ENCODE results near the gene RICTOR.

The RICTOR gene

GRCh38 chr5:39092581-39093351 lies 18.6 kb upstream of the RICTOR start:
- DNase-seq = no peak

GRCh38 chr5:39091940-39092580 lies 17.9 kb upstream of the RICTOR start:
- no peak for DNase-seq

GRCh38 chr5:39083968-39084367 lies 9.8 kb upstream of the RICTOR start:
- DNase-seq = no peak

GRCh38 chr5:39082995-39083394 lies 8.8 kb upstream of the RICTOR start:
- DNase-seq = no peak

- peak; percentile 39 for DNase-seq
Measured at GRCh38 chr5:39080597-39081204, 6.5 kb upstream of the RICTOR start.

DNA sequence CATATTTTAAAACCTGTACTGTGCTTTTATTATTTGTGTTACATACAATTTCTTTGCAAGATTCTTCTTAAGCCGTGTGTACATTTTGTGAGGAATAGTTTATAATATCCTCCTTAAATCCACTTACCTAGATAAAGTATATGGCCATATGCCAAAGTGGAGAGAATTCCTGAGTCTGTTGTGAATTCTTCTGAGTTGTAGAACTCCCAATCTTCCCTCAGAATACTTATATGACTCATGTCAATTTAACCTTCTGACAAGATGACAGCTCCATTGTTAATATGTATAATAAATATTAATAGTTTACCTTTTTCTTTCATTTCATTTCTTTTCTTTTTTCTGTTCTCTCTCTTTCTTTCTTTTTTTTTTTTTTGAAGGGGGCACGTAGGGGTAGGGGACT lies 6.0 kb upstream of the RICTOR start:
- DNase-seq = no peak

- DNase-seq = no peak
Measured at GRCh38 chr5:39079147-39079546, 4.9 kb upstream of the RICTOR start.

- no peak for DNase-seq
Measured at GRCh38 chr5:39076757-39077728, 2.8 kb upstream of the RICTOR start.

GRCh38 chr5:39076101-39076756 lies 2.0 kb upstream of the RICTOR start:
- DNase-seq = no peak

GRCh38 chr5:39073767-39074016 lies 507 bp downstream of the RICTOR start:
- no peak for DNase-seq

- DNase-seq = peak; percentile 73
Measured at GRCh38 chr5:39072925-39073766, 1.1 kb downstream of the RICTOR start.

GRCh38 chr5:39068099-39068498 lies 6.1 kb downstream of the RICTOR start:
- no peak for DNase-seq

DNA sequence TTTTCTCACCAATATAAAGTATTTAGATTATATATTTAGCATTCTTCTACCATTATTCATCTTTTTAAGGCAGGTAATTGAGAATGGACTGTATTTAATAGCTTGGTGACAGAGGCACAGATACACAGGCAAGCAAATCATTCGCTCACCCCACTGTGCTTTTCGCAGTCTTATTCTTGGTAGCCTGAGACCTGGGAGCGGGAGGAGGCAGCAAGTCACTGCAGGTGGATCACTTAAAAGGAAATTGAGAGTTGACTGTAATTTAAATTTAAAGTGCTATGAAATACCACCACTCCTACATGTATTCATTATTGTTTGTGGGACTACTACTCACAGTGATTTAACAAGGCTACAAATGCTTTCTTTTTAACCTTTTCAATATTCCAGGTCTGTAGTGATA lies 9.7 kb downstream of the RICTOR start:
- no peak for DNase-seq

- no peak for DNase-seq
Measured at GRCh38 chr5:39063037-39063436, 11.2 kb downstream of the RICTOR start.

- DNase-seq = no peak
Measured at GRCh38 chr5:39062530-39062929, 11.7 kb downstream of the RICTOR start.

DNA sequence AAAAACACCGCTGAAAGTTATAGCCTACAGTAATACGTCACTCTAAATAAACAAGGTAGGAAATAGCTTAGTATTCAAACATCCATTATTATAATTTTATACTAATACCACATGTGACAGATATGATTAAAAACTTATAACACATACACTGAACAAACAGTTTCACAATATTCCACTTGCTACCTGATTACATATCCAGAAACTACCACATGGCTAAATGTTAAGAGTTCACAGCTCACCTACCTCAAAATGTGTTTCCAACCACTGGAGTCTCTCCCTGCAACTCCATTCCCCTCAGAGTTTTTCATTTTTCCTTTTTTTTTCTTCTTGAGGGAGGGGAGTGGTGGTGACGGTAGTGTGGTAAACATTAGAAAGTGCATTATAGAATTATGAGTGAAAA lies 12.1 kb downstream of the RICTOR start:
- DNase-seq = no peak

DNA sequence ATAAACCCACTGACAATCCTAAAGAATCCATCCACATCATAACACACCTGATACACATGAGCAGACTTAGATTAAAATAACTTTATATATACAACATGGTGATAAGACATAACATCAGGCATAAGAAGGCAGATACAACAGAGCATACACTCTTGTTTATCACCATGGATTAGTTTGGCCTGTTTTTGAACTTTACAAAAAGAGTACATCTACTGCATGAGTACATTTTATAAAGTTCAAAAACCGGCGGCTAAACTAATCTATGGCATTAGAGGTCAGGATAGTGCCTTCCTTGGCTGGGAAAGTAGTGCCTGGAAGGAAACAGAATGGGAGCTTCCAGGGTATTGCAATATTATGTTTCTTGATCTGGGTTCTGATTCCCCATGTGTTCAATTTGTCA lies 15.1 kb downstream of the RICTOR start:
- DNase-seq = no peak

- DNase-seq = no peak
Measured at GRCh38 chr5:39058178-39058921, 15.8 kb downstream of the RICTOR start.

- DNase-seq = no peak
Measured at GRCh38 chr5:39057734-39058133, 16.5 kb downstream of the RICTOR start.

DNA sequence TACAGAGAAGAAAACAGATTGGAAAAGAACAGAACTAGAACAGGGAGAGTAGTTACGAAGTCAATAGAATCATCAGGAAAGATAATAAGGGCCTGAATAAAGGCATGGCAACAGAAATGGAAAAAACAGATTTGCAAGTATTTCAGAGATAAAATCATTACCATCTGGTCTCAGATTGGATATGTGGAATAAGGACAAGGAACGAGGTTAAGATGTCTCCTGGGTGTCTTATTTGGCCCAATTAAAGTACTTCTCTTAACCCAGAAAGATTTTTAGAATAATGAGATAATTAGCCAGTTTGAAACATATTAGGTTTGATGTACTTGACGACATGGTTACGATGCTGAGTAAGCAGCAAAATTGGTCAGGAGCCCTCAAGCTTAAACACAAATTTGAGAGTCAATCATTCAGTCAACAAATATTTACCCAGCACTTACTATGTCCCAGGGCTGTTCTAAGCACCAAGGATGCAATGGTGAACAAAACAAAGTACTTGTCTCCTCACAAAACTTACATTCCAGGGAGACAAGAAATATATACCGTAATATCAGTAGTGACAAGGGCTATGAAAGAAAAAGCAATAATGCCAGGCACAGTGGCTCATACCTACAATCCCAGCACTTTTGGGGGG lies 18.3 kb downstream of the RICTOR start:
- DNase-seq = no peak

Measured in activated CD4-positive, CD25-positive, alpha-beta regulatory T cell treated with anti-CD3 and anti-CD28 coated beads, Interleukin-2, amount 50 U/mL, for 72 hours (primary cell).